CD4-positive, alpha-beta T cell (primary cell): ENCODE measurements around the gene NUP214. TPM values are rescaled to one million over a fixed set of nuclear protein-coding genes. Genes with fewer than 3 reads are reported as not detected.

Experiments
- ATAC-seq: fragments of 200-7000 bp; cut with Tn5 transposase; one replicate; pipeline ENCODE4 v1.10.0; 2022; ENCODE audit warnings: mild to moderate bottlenecking; ENCODE audit not compliant: poor library complexity
- CTCF ChIA-PET: fragments of 350-600 bp; sonication (Branson Sonifier 250); formaldehyde crosslinking; loops from one replicate; lab custom pipeline; 2021; ENCODE audit warnings: antibody characterized with exemption, inconsistent platforms; lab: Charles Lee
- POLR2A ChIA-PET: fragments of 350-600 bp; sonication (Branson Sonifier 250); formaldehyde crosslinking; loops from one replicate; lab custom pipeline; 2021; ENCODE audit warnings: antibody characterized with exemption, inconsistent platforms; lab: Charles Lee
- DNase-seq, 14 experiments: peaks; one replicate each; pipeline ENCODE4 v3.0.0-alpha.2; 2013 to 2020; ENCODE audit warnings: mixed read lengths in 2 of 14
- H3K27ac ChIP-seq, 2 donors: one replicate each; pipeline versions ENCODE4 v1.5.1 to v1.7.0; 2013; ENCODE audit warnings: low read length in 2 of 2, low read depth in 1 of 2, mild to moderate bottlenecking in 1 of 2
- H3K27me3 ChIP-seq, 2 experiments: 1 replicate in 1 of 2; 2 replicates in 1 of 2; pipeline versions ENCODE4 v1.6.1 to v1.7.0; 2013; ENCODE audit warnings: low read length in 2 of 2, control low read depth in 1 of 2, mild to moderate bottlenecking in 1 of 2, moderate library complexity in 1 of 2; ENCODE audit not compliant: insufficient read depth in 2 of 2, control insufficient read depth in 1 of 2
- H3K36me3 ChIP-seq: one replicate; pipeline ENCODE4 v1.6.1; 2013; ENCODE audit warnings: low read length, control low read depth; ENCODE audit not compliant: insufficient read depth
- H3K4me1 ChIP-seq: one replicate; pipeline ENCODE4 v1.6.1; 2013; ENCODE audit warnings: low read length, control low read depth; ENCODE audit not compliant: insufficient read depth
- H3K4me3 ChIP-seq: one replicate; pipeline ENCODE4 v1.5.1; 2013; ENCODE audit warnings: mild to moderate bottlenecking, low read length, moderate library complexity
- H3K9me3 ChIP-seq, 2 experiments: 1 replicate in 1 of 2; 2 replicates in 1 of 2; pipeline versions ENCODE4 v1.6.1 to v1.7.0; 2013; ENCODE audit warnings: low read length in 2 of 2, mild to moderate bottlenecking in 2 of 2, control low read depth in 1 of 2, moderate library complexity in 1 of 2; ENCODE audit not compliant: control insufficient read depth in 1 of 2, insufficient read depth in 1 of 2
- H3K27ac Mint-ChIP-seq: one replicate; pipeline ENCODE4 v1.8.0; 2020; ENCODE audit warnings: mixed read lengths
- H3K27me3 Mint-ChIP-seq: one replicate; pipeline ENCODE4 v1.8.0; 2021; ENCODE audit warnings: mixed read lengths
- H3K36me3 Mint-ChIP-seq: one replicate; pipeline ENCODE4 v1.8.0; 2021; ENCODE audit warnings: low read depth, mixed read lengths
- H3K4me1 Mint-ChIP-seq: one replicate; pipeline ENCODE4 v1.8.0; 2021; ENCODE audit warnings: low read depth, mixed read lengths
- H3K4me3 Mint-ChIP-seq: one replicate; pipeline ENCODE4 v1.8.0; 2020; ENCODE audit warnings: mild to moderate bottlenecking, mixed read lengths
- H3K9me3 Mint-ChIP-seq: one replicate; pipeline ENCODE4 v1.8.0; 2020; ENCODE audit warnings: mixed read lengths
- intact Hi-C, 2 experiments: fragments of 100-400 bp; cut with DNase I in 1 of 2; cut with micrococcal nuclease in 1 of 2; formaldehyde crosslinking; loops; one replicate each; pipeline versions ENCODE4 v1.15.1 to v1.9.0; 2023 to 2025; cut with DNase I, micrococcal nuclease
- total RNA-seq, 174 experiments: library from RNA in 2 of 174; stranded (reverse) in 2 of 174; gene quantifications; one replicate each; pipeline ENCODE4 v1.2.3 and lab custom pipeline; 2021 to 2026
- TF ChIP-seq, protein P1 (sequence below): fragments of 200-600 bp; IDR thresholded peaks from one replicate; pipeline ENCODE4 v1.8.0; 2022; ENCODE audit warnings: antibody characterized with exemption, mild to moderate bottlenecking

Gene NUP214
- total RNA-seq, 2 experiments from 2014 or later = 105 to 107 TPM

DNA sequence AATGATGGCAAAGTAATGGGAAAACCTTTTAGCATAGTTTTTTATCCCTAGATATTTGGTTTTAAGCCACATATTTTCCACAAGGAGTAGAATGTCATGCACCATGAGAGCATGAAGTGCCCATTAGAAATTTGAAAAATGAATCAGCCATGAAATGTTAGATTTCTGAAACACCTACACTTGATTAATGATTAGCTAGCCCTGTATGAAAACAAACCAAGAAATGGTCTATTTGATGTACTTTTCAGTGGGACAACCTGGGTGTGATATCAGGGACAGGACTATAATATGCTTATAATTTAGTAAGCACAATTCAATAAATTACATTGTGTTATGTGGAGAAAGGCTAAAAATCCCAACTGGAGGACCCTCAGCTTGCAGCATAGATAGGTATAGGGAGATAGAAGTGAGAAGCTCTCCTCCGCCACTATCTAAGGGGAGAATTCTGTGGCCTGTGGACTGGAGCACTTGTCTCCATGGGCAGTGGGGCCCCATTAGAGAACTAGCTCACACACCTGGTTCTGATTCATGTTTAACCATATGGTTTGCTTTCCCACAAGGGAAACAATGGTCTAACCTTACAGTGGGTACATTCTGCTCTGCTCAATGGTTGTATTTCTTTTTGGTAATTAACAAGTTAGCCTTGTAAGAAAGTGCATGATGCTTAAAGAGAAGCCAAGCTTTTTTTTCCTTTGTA, 35.2 kb downstream of the NUP214 start:
- peaks cover 87% of the 10 kb centered on the region for H3K36me3 Mint-ChIP-seq
- POLR2A ChIA-PET = no interaction called here

DNA sequence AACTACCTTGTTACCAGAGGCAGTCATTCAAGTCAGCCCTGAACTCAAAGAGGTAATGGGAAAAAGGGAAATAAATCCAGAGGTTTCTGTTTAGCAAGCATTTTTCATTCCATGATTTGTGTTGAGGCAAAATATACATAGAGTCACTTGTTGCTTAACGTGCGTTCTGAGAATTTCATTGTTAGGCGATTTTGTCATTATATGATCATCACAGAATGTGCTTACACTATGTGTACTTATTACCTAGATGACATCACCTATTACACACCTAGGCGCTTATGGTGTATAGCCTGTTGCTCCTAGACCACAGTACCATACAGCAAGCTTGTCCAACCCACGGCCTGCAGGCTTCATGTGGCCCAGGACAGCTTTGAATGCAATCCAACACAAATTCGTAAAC, 36.2 kb downstream of the NUP214 start:
- POLR2A ChIA-PET = no interaction called here
- Histone ChIP-seq H3K27me3 (no peaks in the 10 kb centered on the region), H3K27ac (no peak overlapping the region), H3K36me3 (peaks cover 79% of the 10 kb centered on the region), H3K4me1 (no peaks in the 10 kb centered on the region), H3K9me3 (no peaks in the 10 kb centered on the region), H3K4me3 (no peak overlapping the region)
- peaks cover 4% of the 10 kb centered on the region for H3K4me1 Mint-ChIP-seq
- ATAC-seq (no peak), DNase-seq (no peak)
- no peaks in the 10 kb centered on the region for H3K9me3 Mint-ChIP-seq
- TF ChIP-seq, protein P1, sequence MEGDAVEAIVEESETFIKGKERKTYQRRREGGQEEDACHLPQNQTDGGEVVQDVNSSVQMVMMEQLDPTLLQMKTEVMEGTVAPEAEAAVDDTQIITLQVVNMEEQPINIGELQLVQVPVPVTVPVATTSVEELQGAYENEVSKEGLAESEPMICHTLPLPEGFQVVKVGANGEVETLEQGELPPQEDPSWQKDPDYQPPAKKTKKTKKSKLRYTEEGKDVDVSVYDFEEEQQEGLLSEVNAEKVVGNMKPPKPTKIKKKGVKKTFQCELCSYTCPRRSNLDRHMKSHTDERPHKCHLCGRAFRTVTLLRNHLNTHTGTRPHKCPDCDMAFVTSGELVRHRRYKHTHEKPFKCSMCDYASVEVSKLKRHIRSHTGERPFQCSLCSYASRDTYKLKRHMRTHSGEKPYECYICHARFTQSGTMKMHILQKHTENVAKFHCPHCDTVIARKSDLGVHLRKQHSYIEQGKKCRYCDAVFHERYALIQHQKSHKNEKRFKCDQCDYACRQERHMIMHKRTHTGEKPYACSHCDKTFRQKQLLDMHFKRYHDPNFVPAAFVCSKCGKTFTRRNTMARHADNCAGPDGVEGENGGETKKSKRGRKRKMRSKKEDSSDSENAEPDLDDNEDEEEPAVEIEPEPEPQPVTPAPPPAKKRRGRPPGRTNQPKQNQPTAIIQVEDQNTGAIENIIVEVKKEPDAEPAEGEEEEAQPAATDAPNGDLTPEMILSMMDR = no peak
- peaks cover 89% of the 10 kb centered on the region for H3K36me3 Mint-ChIP-seq
- H3K27ac Mint-ChIP-seq = no peak overlapping the region
- intact Hi-C loops = no loop called here
- H3K27me3 Mint-ChIP-seq = no peaks in the 10 kb centered on the region
- no peak overlapping the region for H3K4me3 Mint-ChIP-seq
- CTCF ChIA-PET = no interaction called here

More for the DNA sequence above, 35.2 kb downstream of the NUP214 start:
- Histone ChIP-seq H3K4me3 (no peak overlapping the region), H3K27me3 (no peaks in the 10 kb centered on the region), H3K27ac (no peak overlapping the region), H3K36me3 (peaks cover 72% of the 10 kb centered on the region), H3K9me3 (no peaks in the 10 kb centered on the region), H3K4me1 (no peaks in the 10 kb centered on the region)
- intact Hi-C loops = no loop called here
- ATAC-seq (no peak), DNase-seq (no peak)
- TF ChIP-seq, protein P1 = no peak
- Mint-ChIP-seq H3K4me1 (peaks cover 7% of the 10 kb centered on the region), H3K27me3 (no peaks in the 10 kb centered on the region), H3K9me3 (no peaks in the 10 kb centered on the region), H3K4me3 (no peak overlapping the region), H3K27ac (no peak overlapping the region)
- CTCF ChIA-PET = no interaction called here

DNA sequence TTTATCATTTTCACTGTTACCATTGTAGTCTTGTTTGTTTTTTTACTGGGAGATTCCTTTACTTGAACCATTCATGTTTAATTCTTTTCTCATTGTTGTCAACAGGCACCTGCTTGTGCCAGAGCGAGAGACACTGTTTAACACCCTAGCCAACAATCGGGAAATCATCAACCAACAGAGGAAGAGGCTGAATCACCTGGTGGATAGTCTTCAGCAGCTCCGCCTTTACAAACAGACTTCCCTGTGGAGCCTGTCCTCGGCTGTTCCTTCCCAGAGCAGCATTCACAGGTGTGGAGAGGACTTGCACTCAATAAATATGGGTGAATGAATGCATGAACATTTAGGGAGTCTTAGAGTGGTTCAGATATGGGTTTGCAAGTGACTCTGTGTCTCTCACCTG, 37.5 kb downstream of the NUP214 start:
- TF ChIP-seq, protein P1 = no peak
- peaks cover 69% of the 10 kb centered on the region for H3K36me3 ChIP-seq
- CTCF ChIA-PET = no interaction called here
- H3K4me1 Mint-ChIP-seq = peaks cover 4% of the 10 kb centered on the region
- no peak overlapping the region for H3K27ac Mint-ChIP-seq
- H3K4me1 ChIP-seq = no peaks in the 10 kb centered on the region
- no peak for DNase-seq
- H3K27me3 Mint-ChIP-seq = no peaks in the 10 kb centered on the region
- H3K4me3 ChIP-seq = no peak overlapping the region
- intact Hi-C loops = no loop called here
- peaks cover 92% of the 10 kb centered on the region for H3K36me3 Mint-ChIP-seq
- POLR2A ChIA-PET = no interaction called here
- H3K9me3 Mint-ChIP-seq = no peaks in the 10 kb centered on the region
- H3K4me3 Mint-ChIP-seq = no peak overlapping the region
- H3K27ac ChIP-seq = no peak overlapping the region
- H3K9me3 ChIP-seq = no peaks in the 10 kb centered on the region
- no peaks in the 10 kb centered on the region for H3K27me3 ChIP-seq
- ATAC-seq = no peak
